H1 (cell line): ENCODE data around the gene ARHGEF7. TPM values are rescaled to one million over a fixed set of nuclear protein-coding genes. Genes with fewer than 3 reads are reported as not detected.

ENCODE experiments used
- CTCF ChIA-PET: fragments of 300-600 bp; sonication (Branson Sonifier 250); formaldehyde crosslinking; loops from one replicate; lab custom pipeline; 2021; ENCODE audit not compliant: partially characterized antibody; lab: Charles Lee
- POLR2A ChIA-PET: fragments of 300-600 bp; sonication (Branson Sonifier 250); formaldehyde crosslinking; loops from one replicate; lab custom pipeline; 2021; ENCODE audit warnings: inconsistent platforms; ENCODE audit not compliant: partially characterized antibody; lab: Charles Lee
- DNase-seq, 2 experiments: peaks; one replicate each; pipeline versions ENCODE4 v3.0.0 to v3.0.0-alpha.2; 2010 to 2022; ENCODE audit warnings: low spot score in 2 of 2, low read depth in 1 of 2, mixed read lengths in 1 of 2
- FAIRE-seq: peaks from 2 replicates; lab custom pipeline; 2011; peaks lifted over from hg19 to GRCh38; lab: Jason Lieb, UNC
- H2AFZ ChIP-seq: 2 replicates; pipeline ENCODE4 v1.8.1; 2012; ENCODE audit warnings: low read length, inconsistent platforms
- H2AK5ac ChIP-seq: 2 replicates; pipeline ENCODE4 v1.6.1; 2013; ENCODE audit warnings: low read depth, low read length
- H2BK120ac ChIP-seq: replicated peaks from 2 replicates; pipeline ENCODE3; 2013; ENCODE audit warnings: low read depth, low read length, inconsistent platforms
- H2BK12ac ChIP-seq: 2 replicates; pipeline ENCODE4 v1.6.1; 2013; ENCODE audit warnings: low read depth, low read length
- H2BK15ac ChIP-seq: 2 replicates; pipeline ENCODE4 v1.6.1; 2013; ENCODE audit warnings: low read length
- H2BK20ac ChIP-seq: 2 replicates; pipeline ENCODE4 v1.6.1; 2013; ENCODE audit warnings: low read length
- H2BK5ac ChIP-seq: 2 replicates; pipeline ENCODE4 v1.6.1; 2013; ENCODE audit warnings: low read depth, low read length
- H3K14ac ChIP-seq: 2 replicates; pipeline ENCODE4 v1.6.1; 2013; ENCODE audit warnings: inconsistent platforms; ENCODE audit not compliant: insufficient read length
- H3K18ac ChIP-seq: 2 replicates; pipeline ENCODE4 v1.6.1; 2013; ENCODE audit warnings: low read length; ENCODE audit errors: extremely low read depth
- H3K23ac ChIP-seq: 2 replicates; pipeline ENCODE4 v1.6.1; 2013; ENCODE audit warnings: inconsistent platforms; ENCODE audit not compliant: insufficient read length
- H3K23me2 ChIP-seq: 2 replicates; pipeline ENCODE4 v1.6.1; 2013; ENCODE audit warnings: low read depth, low read length
- H3K27ac ChIP-seq: 2 replicates; pipeline ENCODE4 v1.6.1; 2011; ENCODE audit warnings: low read depth, low read length, inconsistent platforms
- H3K27me3 ChIP-seq, 4 experiments: replicated peaks in 1 of 4; 1 replicate in 1 of 4; 2 replicates in 3 of 4; pipeline versions ENCODE4 v1.6.1 to v1.8.1; 2011 to 2013; ENCODE audit warnings: low read length in 3 of 4, mild to moderate bottlenecking in 3 of 4, inconsistent platforms in 2 of 4, mixed read lengths in 2 of 4, moderate library complexity in 1 of 4; ENCODE audit not compliant: control insufficient read depth in 3 of 4, insufficient read depth in 3 of 4; ENCODE audit errors: extremely low read depth in 1 of 4
- H3K36me3 ChIP-seq, 4 experiments: 2 replicates each; pipeline versions ENCODE4 v1.6.1 to v1.8.1; 2011 to 2013; ENCODE audit warnings: mild to moderate bottlenecking in 4 of 4, low read length in 3 of 4, moderate library complexity in 2 of 4, control low read depth in 1 of 4, inconsistent platforms in 1 of 4; ENCODE audit not compliant: insufficient read depth in 4 of 4, control insufficient read depth in 2 of 4
- H3K4ac ChIP-seq: replicated peaks from 2 replicates; pipeline ENCODE3; 2013; ENCODE audit warnings: low read length, low read depth, mixed read lengths, inconsistent platforms; ENCODE audit not compliant: insufficient read length
- H3K4me1 ChIP-seq, 4 experiments: replicated peaks in 1 of 4; 1 replicate in 1 of 4; 2 replicates in 3 of 4; pipeline versions ENCODE4 v1.6.1 to v1.8.1; 2011 to 2013; ENCODE audit warnings: low read length in 3 of 4, inconsistent platforms in 2 of 4, mixed read lengths in 1 of 4; ENCODE audit not compliant: insufficient read depth in 4 of 4, control insufficient read depth in 3 of 4
- H3K4me2 ChIP-seq, 2 experiments: 2 replicates each; pipeline versions ENCODE4 v1.6.1 to v1.8.1; 2011 to 2013; ENCODE audit warnings: low read depth in 2 of 2, low read length in 2 of 2, control low read depth in 1 of 2, inconsistent platforms in 1 of 2, mild to moderate bottlenecking in 1 of 2; ENCODE audit not compliant: insufficient read depth in 1 of 2
- H3K4me3 ChIP-seq, 4 experiments: fragments of 200-600, 300-600 bp in 1 of 4; sonication (generic), shearing (Covaris generic), sonication (Bioruptor Twin) in 1 of 4; 2 replicates each; pipeline versions ENCODE4 v1.5.1 to v1.8.1; 2011 to 2016; ENCODE audit warnings: low read length in 4 of 4, low read depth in 3 of 4, control low read depth in 2 of 4, inconsistent platforms in 2 of 4, mild to moderate bottlenecking in 2 of 4, mixed read lengths in 1 of 4, moderate library complexity in 1 of 4; ENCODE audit not compliant: insufficient read depth in 2 of 4; ENCODE audit errors: extremely low read depth in 1 of 4
- H3K56ac ChIP-seq: replicated peaks from 2 replicates; pipeline ENCODE3; 2013; ENCODE audit warnings: low read depth, mild to moderate bottlenecking, mixed read lengths, low read length, inconsistent platforms; ENCODE audit not compliant: insufficient read length
- H3K79me1 ChIP-seq: 2 replicates; pipeline ENCODE4 v1.6.1; 2013; ENCODE audit warnings: low read depth, low read length, control low read depth
- H3K79me2 ChIP-seq, 2 experiments: 2 replicates each; pipeline versions ENCODE4 v1.6.1 to v1.8.1; 2012 to 2013; ENCODE audit warnings: low read length in 2 of 2, mild to moderate bottlenecking in 2 of 2, inconsistent platforms in 1 of 2; ENCODE audit not compliant: insufficient read depth in 2 of 2, control insufficient read depth in 1 of 2
- H3K9ac ChIP-seq, 4 experiments: replicated peaks in 1 of 4; 1 replicate in 1 of 4; 2 replicates in 3 of 4; pipeline versions ENCODE4 v1.6.1 to v1.8.1; 2011 to 2013; ENCODE audit warnings: low read depth in 3 of 4, low read length in 3 of 4, control low read depth in 2 of 4, mild to moderate bottlenecking in 2 of 4, moderate library complexity in 2 of 4, inconsistent platforms in 1 of 4; ENCODE audit errors: extremely low read depth in 1 of 4
- H3K9me3 ChIP-seq, 2 experiments: 2 replicates each; pipeline versions ENCODE4 v1.6.1 to v1.8.1; 2012 to 2013; ENCODE audit warnings: mild to moderate bottlenecking in 2 of 2, moderate library complexity in 2 of 2, control low read depth in 1 of 2, inconsistent platforms in 1 of 2, low read depth in 1 of 2, low read length in 1 of 2, mixed read lengths in 1 of 2; ENCODE audit not compliant: insufficient read depth in 2 of 2
- H4K20me1 ChIP-seq, 2 experiments: replicated peaks in 1 of 2; 2 replicates each; pipeline versions ENCODE3 to v1.8.1; 2011 to 2013; ENCODE audit warnings: inconsistent platforms in 2 of 2, low read length in 2 of 2, mild to moderate bottlenecking in 1 of 2; ENCODE audit not compliant: insufficient read depth in 2 of 2, control insufficient read depth in 1 of 2
- H4K5ac ChIP-seq: 2 replicates; pipeline ENCODE4 v1.6.1; 2013; ENCODE audit warnings: low read length, low read depth, mixed read lengths, inconsistent platforms; ENCODE audit not compliant: insufficient read length
- H4K8ac ChIP-seq: 2 replicates; pipeline ENCODE4 v1.8.0; 2013; ENCODE audit warnings: mild to moderate bottlenecking, moderate library complexity, low read length, inconsistent platforms; ENCODE audit not compliant: insufficient read depth; ENCODE audit errors: extremely low read depth
- H4K91ac ChIP-seq: replicated peaks from 2 replicates; pipeline ENCODE3; 2013; ENCODE audit warnings: low read length, mixed read lengths, inconsistent platforms; ENCODE audit not compliant: insufficient read length
- CBX5 ChIP-seq: fragments of 300-800, 300-1000 bp; sonication (generic); IDR thresholded peaks from 2 replicates; pipeline ENCODE4 v1.7.1; 2016; ENCODE audit warnings: antibody characterized with exemption, low read length, low read depth
- RFX5 ChIP-seq: IDR thresholded peaks from 2 replicates; pipeline ENCODE4 v1.6.1; 2011; ENCODE audit warnings: low read depth, low read length, improper control_type of control experiment, borderline replicate concordance
- TAF1 ChIP-seq: IDR thresholded peaks from 2 replicates; pipeline ENCODE4 v1.6.1; 2011; ENCODE audit warnings: mild to moderate bottlenecking, low read depth, low read length
- WGBS, 2 experiments: shearing (Covaris generic) in 1 of 2; methylation state at CpG; one replicate each; pipeline versions ENCODE4 v1.1.6 to v1.1.7; 2013 to 2015; ENCODE audit warnings: low lambda C conversion rate in 2 of 2, mixed read lengths in 2 of 2, inconsistent platforms in 1 of 2, low coverage in 1 of 2, missing lambda C conversion rate in 1 of 2; ENCODE audit not compliant: insufficient replicate concordance in 2 of 2, insufficient coverage in 1 of 2, insufficient read length in 1 of 2; ENCODE audit errors: extremely low coverage in 1 of 2, missing lambda C conversion rate in 1 of 2; 5-methylcytosine and 5-hydroxymethylcytosine counted together
- polyA plus RNA-seq, 7 experiments: library from polyadenylated mRNA; depleted of rRNA in 3 of 7; stranded (reverse) in 5 of 7; unstranded in 2 of 7; fragments of >200 nt in 5 of 7; fragments of 200-250 nt in 2 of 7; gene quantifications; 1 replicate in 5 of 7; 2 replicates in 1 of 7; 4 replicates in 1 of 7; pipeline versions ENCODE4 v1.2.1 to v1.2.3, GENCODE V29; 2011 to 2013; ENCODE audit warnings: missing spikeins in 2 of 7, mixed read lengths in 2 of 7
- total RNA-seq: library from RNA; stranded (reverse); fragmentation: NEBNext Ultra II Directional; extraction: Animal tissue kit (Norgen Biotek cat#: 25700); gene quantifications from 2 replicates; pipeline ENCODE4 v1.2.1, GENCODE V29; 2021
- TF ChIP-seq, protein P1 (sequence below): IDR thresholded peaks from 2 replicates; pipeline ENCODE4 v1.6.1; 2011; ENCODE audit warnings: low read depth, mild to moderate bottlenecking, low read length; ENCODE audit not compliant: insufficient read depth

The ARHGEF7 gene
- total and polyA plus RNA-seq, 2 of the 8 experiments (the other 6 are each of a cell fraction or from before 2014, with no cell fraction given), result 26.2 to 56.5 TPM

DNA sequence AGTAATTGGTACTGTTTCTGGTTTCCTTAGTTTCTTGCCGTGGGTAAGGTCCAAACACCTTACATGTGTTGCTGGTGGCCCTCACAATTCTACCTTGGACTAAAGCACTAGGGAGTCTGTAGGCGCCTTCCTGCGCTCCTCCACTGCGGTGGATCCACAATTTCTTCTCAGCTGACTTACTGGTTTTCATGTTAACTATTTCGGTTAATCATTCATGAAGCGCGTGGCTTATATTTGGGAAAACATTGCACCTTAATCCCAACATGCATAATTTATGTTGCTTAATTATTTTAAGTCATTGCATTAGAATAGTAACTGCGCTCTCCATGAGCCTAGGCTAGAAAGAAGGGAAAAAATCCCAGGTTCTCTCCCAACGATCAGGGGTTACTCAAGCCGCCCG lies 37.7 kb downstream of the ARHGEF7 start:
- POLR2A ChIA-PET, result interaction anchor here (0.8 to 1.7 kb wide), 4 partner anchors 13 to 76 kb away, joined by 3 read pairs; no protein-coding TSS in a partner anchor
- no peak for TF ChIP-seq RFX5
- TF ChIP-seq CBX5, result no peak
- no peak for TF ChIP-seq TAF1
- TF ChIP-seq, protein P1, sequence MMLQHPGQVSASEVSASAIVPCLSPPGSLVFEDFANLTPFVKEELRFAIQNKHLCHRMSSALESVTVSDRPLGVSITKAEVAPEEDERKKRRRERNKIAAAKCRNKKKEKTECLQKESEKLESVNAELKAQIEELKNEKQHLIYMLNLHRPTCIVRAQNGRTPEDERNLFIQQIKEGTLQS, result no peak

More for the DNA sequence above, 37.7 kb downstream of the ARHGEF7 start:
- no peak overlapping the region for H2BK12ac ChIP-seq
- DNase-seq (no peak), FAIRE-seq (no peak)
- H4K91ac ChIP-seq, result no peak overlapping the region
- peaks cover 5 to 6% of the 10 kb centered on the region in 2 experiments for H4K20me1 ChIP-seq
- no peak overlapping the region for H3K23ac ChIP-seq
- 21% methylated on average over 9 of the region's 11 CpGs; no CpG with 5 or more reads in 1 of the 2 experiments for WGBS, 2 experiments
- H3K9ac ChIP-seq, result peak overlapping the region; percentile 82 to 92 (median 89)
- peak overlapping the region; percentile 65 to 94 for H3K4me2 ChIP-seq
- H3K9me3 ChIP-seq, result no peaks in the 10 kb centered on the region
- H3K4me3 ChIP-seq, result peak overlapping the region; percentile 73 to 86 (median 78)
- H2BK5ac ChIP-seq, result no peak overlapping the region; the same call in 1 of the 2 replicates
- peaks cover 0 to 1% (median 0%) of the 10 kb centered on the region in 4 experiments; a peak in 1 of 7 replicates for H3K27me3 ChIP-seq
- 0 out of 2 replicates have a peak overlapping the region, but pooled peaks have one; percentile 36 for H2AFZ ChIP-seq
- no peak overlapping the region for H3K14ac ChIP-seq
- no peak overlapping the region for H2BK120ac ChIP-seq
- peak overlapping the region; percentile 89 for H3K27ac ChIP-seq
- peaks cover 2% of the 10 kb centered on the region; the same call in 1 of the 2 replicates for H3K23me2 ChIP-seq
- no peak overlapping the region for H3K4ac ChIP-seq
- H3K79me1 ChIP-seq, result no peaks in the 10 kb centered on the region
- CTCF ChIA-PET, result interaction anchor here (0.7 to 1.9 kb wide), 3 partner anchors 9 to 85 kb away, joined by 5 to 6 read pairs (median 6); no protein-coding TSS in a partner anchor
- H3K79me2 ChIP-seq, result peaks cover 0 to 38% of the 10 kb centered on the region in 2 experiments; a peak in 2 of 4 replicates
- no peak overlapping the region for H2BK15ac ChIP-seq
- no peak overlapping the region for H2AK5ac ChIP-seq
- H3K18ac ChIP-seq, result no peak overlapping the region
- H3K56ac ChIP-seq, result peak overlapping the region; percentile 17
- H3K36me3 ChIP-seq, result no peaks in the 10 kb centered on the region
- peak overlapping the region; percentile 99 for H4K8ac ChIP-seq
- H2BK20ac ChIP-seq, result no peak overlapping the region
- peaks cover 0 to 6% (median 0%) of the 10 kb centered on the region in 4 experiments; a peak in 1 of 7 replicates for H3K4me1 ChIP-seq
- no peak overlapping the region for H4K5ac ChIP-seq
